Mesothelial cell of epicardium (in vitro differentiated cells): ENCODE data around the gene MYRIP. TPM values are rescaled to one million over a fixed set of nuclear protein-coding genes. Genes with fewer than 3 reads are reported as not detected.

ENCODE experiments used
- DNase-seq, 2 experiments: peaks; one replicate each; pipeline ENCODE4 v3.0.0; 2021; ENCODE audit warnings: low spot score in 2 of 2; ENCODE audit not compliant: unreplicated experiment in 2 of 2
- H3K27ac Mint-ChIP-seq: 2 replicates; pipeline ENCODE4 v1.8.0; 2021; ENCODE audit warnings: mixed read lengths
- H3K27me3 Mint-ChIP-seq: 2 replicates; pipeline ENCODE4 v1.8.0; 2021; ENCODE audit warnings: low read depth, mixed read lengths
- H3K36me3 Mint-ChIP-seq: 2 replicates; pipeline ENCODE4 v1.8.0; 2021; ENCODE audit warnings: mixed read lengths
- H3K4me1 Mint-ChIP-seq: 2 replicates; pipeline ENCODE4 v1.8.0; 2021; ENCODE audit warnings: mixed read lengths
- H3K4me3 Mint-ChIP-seq: 2 replicates; pipeline ENCODE4 v1.8.0; 2021; ENCODE audit warnings: mild to moderate bottlenecking, moderate library complexity, mixed read lengths
- H3K9me3 Mint-ChIP-seq: 2 replicates; pipeline ENCODE4 v1.8.0; 2021; ENCODE audit warnings: mixed read lengths
- total RNA-seq: library from RNA; stranded (reverse); gene quantifications from 3 replicates; pipeline ENCODE4 v1.2.1, GENCODE V29; 2021
- TF ChIP-seq, protein P1 (sequence below): fragments of 200-600 bp; sonication (generic); IDR thresholded peaks from one replicate; pipeline ENCODE4 v1.5.0; 2021; ENCODE audit warnings: antibody characterized with exemption; ENCODE audit not compliant: unreplicated experiment

MYRIP gene
- total RNA-seq, 1 donor from 2014 or later, result 0.63 TPM

DNA sequence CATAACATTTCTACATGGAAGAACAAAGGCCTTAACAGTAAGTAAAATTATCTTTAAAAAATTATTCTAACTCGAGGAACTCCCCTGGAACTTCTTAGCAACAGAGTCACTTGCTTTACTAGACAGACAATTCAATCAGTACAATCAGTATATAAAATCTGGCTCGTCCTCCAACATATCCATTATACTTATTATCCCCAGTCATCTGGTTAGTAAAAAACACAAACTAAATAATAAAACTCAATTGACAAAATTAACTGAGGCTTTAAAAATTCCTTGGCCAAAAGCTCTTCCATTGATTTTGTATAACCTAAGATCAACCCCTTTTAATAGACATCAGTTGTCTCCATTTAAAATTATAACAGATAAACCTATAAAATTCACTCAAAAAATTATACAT lies 105.6 kb downstream of the MYRIP start:
- H3K4me3 Mint-ChIP-seq, result no peak overlapping the region
- DNase-seq, result no peak
- peaks cover 9% of the 10 kb centered on the region for H3K4me1 Mint-ChIP-seq
- H3K27me3 Mint-ChIP-seq, result no peaks in the 10 kb centered on the region
- H3K27ac Mint-ChIP-seq, result no peak overlapping the region
- TF ChIP-seq, protein P1, sequence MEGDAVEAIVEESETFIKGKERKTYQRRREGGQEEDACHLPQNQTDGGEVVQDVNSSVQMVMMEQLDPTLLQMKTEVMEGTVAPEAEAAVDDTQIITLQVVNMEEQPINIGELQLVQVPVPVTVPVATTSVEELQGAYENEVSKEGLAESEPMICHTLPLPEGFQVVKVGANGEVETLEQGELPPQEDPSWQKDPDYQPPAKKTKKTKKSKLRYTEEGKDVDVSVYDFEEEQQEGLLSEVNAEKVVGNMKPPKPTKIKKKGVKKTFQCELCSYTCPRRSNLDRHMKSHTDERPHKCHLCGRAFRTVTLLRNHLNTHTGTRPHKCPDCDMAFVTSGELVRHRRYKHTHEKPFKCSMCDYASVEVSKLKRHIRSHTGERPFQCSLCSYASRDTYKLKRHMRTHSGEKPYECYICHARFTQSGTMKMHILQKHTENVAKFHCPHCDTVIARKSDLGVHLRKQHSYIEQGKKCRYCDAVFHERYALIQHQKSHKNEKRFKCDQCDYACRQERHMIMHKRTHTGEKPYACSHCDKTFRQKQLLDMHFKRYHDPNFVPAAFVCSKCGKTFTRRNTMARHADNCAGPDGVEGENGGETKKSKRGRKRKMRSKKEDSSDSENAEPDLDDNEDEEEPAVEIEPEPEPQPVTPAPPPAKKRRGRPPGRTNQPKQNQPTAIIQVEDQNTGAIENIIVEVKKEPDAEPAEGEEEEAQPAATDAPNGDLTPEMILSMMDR, result no peak
- H3K9me3 Mint-ChIP-seq, result no peaks in the 10 kb centered on the region
- no peaks in the 10 kb centered on the region for H3K36me3 Mint-ChIP-seq

DNA sequence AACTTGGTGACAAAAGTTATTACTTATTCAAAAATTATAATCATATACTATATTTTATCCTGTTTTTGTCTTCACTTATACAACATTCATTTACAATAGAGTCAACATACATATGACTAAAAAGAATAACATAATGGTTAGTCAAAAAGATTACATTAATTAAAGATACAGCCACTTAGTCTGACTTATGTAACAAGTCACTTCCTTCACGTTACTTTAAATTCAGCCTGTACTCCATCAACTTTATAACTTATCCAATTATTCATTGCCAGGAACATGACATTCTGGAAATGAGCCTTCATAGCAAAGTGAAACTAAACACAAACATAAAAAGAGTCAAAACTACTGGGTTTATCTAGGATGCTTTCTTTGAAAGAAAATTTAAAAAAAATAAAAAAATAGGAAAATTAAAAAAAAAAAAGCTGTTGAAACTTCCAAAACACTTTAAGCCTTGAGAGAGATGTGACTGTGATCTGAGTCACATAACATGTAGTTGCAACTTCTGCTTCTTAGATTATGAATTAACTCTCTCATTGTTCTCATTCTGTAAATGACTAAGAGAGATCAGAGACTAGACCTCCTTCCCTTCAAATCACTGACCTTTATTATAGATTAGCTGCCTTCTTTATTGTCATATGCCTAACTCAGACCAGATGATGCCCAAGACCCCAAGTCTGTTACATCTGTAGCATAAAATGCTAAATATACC lies 107.8 kb downstream of the MYRIP start:
- Mint-ChIP-seq H3K27ac (no peak overlapping the region), H3K4me3 (no peak overlapping the region), H3K36me3 (no peaks in the 10 kb centered on the region), H3K4me1 (no peaks in the 10 kb centered on the region), H3K9me3 (no peaks in the 10 kb centered on the region), H3K27me3 (peaks cover 2% of the 10 kb centered on the region)
- DNase-seq, result no peak
- TF ChIP-seq, protein P1, result no peak

DNA sequence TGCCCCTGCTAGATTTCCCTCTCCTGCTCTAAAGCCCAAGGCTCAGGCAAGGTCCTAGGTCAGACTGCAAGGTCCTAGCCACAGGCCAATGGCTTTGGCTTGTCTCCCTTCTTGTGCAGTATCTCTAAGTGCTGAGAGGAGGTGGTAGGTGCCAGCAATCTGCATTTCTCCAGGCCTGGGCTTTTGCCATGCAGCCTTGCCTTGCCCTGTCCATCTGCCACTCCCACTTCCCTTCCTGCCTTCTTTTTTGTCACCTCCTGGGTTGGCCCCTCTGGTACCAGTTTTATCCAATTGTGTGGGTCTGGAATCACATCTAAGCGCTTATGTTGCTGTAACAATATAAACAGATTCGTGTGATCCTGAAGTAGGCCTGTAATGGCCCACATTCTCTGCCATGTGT lies 109.9 kb downstream of the MYRIP start:
- Mint-ChIP-seq H3K9me3 (peaks cover 11% of the 10 kb centered on the region), H3K27me3 (peaks cover 6% of the 10 kb centered on the region), H3K36me3 (no peaks in the 10 kb centered on the region), H3K4me1 (no peaks in the 10 kb centered on the region), H3K4me3 (no peak overlapping the region), H3K27ac (no peak overlapping the region)
- DNase-seq, result no peak
- TF ChIP-seq, protein P1, result no peak

DNA sequence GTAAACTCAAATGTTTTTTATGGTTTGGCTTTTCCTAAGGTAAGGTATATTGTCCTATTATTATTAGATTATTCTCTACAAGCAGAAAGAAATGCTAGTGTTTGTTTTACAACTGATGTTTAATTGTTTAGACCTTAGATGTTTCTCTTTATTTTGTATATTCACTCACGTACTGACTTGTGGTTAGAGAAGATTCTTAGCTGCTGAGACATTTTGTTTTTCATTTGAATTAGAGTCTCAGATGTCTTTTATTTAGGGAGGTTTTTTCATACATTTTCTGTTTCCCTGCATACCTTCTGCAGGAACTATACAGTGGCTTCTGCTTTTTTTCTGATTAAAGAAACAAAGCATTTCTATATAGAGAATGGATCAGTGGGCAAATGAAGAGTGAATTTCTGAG lies 110.9 kb downstream of the MYRIP start:
- peaks cover 20% of the 10 kb centered on the region for H3K9me3 Mint-ChIP-seq
- no peak overlapping the region for H3K4me3 Mint-ChIP-seq
- peaks cover 6% of the 10 kb centered on the region for H3K27me3 Mint-ChIP-seq
- no peak for DNase-seq
- no peak overlapping the region for H3K27ac Mint-ChIP-seq
- no peaks in the 10 kb centered on the region for H3K36me3 Mint-ChIP-seq
- TF ChIP-seq, protein P1, result no peak
- no peaks in the 10 kb centered on the region for H3K4me1 Mint-ChIP-seq

DNA sequence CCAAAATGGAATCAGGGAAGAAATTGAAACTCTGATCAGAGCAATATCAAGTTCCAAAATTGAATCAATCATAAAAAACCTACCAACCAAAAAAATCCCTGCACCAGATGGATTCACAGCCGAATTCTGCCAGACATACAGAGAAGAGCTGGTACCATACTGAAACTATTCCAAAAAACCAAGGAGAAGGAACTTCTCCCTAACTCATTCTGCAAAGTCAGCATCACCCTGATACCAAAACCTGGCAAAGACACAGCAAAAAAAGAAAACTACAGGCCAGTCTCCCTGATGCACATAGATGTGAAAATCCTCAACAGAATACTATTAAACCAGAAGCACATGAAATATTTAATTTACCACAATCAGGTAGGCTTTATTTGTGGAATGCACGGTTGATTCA lies 118.1 kb downstream of the MYRIP start:
- Mint-ChIP-seq H3K4me1 (no peaks in the 10 kb centered on the region), H3K27me3 (peaks cover 12% of the 10 kb centered on the region), H3K36me3 (no peaks in the 10 kb centered on the region), H3K4me3 (no peak overlapping the region), H3K27ac (no peak overlapping the region), H3K9me3 (peaks cover 35% of the 10 kb centered on the region)
- TF ChIP-seq, protein P1, result no peak
- DNase-seq, result no peak
